ENCODE results near the gene TMEM167B.
"Not testable (repeated sequence)": the region's sequence is repeated elsewhere in the genome, so short reads cannot be mapped to it uniquely, and the experiment has no call there.

TMEM167B gene

DNA sequence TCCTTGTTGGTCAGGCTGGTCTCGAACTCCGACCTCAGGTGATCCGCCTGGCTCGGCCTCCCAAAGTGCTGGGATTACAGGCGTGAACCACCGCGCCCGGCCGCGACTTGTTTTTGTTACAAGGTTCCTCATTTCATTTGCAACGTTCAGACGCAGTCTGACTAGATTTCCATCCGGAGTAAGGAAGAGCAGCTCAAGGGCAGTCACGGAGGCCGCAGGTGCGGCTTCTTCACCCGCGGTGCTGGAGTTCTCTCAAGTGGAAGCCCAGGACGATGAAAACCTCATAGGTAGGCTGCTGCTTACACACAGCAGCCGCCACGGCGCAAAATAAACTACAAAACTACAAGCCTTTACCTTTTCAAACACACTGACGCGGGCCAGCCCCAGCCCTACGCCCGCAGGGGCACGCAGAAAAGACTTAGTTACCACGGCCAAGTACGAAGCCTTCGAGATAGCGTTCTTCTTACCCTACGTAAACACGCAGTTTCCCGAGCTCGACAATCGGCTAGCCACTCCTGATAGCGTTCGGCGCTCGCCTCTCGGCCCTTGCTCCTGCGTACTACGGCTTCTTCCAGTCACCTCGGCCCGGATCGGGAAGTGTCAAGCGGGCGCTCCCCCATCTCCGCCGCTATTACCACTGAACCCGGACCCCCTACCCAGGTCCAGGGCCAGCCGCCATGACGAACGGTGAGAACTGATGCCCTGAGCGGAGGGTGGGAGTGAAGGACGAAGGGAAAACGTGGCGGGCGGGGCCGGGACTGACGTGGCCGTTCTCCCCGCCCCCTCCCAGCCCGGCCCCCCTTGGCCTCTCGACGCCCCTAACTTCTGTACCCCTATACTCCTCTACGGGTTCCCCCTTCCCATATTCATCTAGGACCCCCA, at the start of gene TMEM167B:
TMEM167B (plus strand) TSS at position 569 of the 882 bp plus-strand sequence; CDS start at position 678, 109 bp downstream.
- FAIRE-seq: no peak
- DNase-seq (ENCODE audit: low spot score): peak; percentile 77

DNA sequence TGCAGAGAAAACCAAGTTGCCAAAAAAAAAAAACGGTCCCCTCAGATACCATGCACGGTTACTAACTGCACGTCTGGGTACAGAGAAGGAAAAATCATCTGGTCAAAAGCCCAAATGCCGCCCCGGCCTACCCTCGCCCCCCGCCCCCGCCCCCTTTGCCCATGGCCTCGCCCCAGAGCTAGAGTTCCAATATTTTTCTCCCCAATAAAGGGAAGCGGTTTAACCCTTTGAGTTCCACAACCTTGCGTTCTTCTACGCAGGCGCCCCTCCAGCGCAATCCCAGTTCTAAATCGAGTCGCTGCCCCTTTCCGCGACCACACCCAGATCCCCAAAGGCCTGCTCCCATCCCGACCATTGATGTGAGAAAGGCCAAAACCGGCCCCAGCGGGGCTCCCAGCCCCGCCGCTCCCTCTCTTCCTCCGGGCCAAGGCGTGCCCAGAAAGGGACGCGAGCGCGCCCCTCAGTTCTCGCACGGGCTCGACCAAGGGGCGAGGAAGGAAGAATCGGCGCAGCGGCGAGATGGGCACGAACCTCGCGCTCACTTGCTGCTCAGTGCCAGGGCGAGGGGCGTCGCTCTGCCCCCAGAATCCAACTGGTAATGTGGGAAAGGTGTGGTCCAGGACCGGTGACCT, 49.5 kb upstream of the TMEM167B start:
- FAIRE-seq: no peak

DNA sequence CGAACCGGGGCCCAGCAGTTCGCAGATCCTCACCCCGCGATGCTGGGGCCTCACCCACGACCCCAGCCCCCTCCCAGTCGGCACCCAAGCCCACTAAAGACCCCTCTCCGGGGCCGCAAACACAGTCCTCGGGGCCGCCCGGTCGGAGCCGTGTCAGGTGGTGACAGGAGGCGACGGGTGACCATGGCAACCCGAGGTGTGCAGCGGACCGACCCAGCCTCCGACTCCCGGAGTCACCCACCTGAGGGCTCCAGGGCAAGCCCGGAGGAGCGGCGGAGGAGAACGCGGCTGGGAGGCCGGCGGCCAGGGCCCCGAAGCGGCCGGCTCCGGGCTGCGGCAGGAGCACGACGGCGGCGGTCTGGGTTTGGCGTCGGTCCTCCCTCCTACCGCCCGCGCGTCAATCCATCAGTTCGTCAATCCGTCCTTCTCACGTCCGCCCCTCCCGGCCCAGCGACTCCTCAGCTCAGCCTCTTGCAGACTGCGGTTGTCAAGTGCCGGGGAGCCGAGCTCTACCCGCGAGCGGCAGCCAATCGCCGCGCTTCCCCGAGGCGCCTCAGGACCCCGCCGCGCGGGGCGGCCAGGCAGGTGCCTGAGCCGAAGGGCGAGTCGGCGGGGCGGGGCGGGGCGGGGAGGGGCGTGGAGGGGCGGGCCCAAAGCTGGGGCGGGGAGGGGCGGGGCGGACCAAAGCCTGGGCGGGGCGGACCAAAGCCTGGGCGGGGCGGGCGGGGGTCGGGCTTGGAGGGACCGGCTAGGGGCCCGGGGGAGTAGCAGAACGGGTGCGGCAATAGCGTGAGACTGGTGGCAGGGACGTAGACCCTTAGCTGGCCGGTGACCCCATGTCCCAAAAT, 48.7 kb upstream of the TMEM167B start, which contains the start of gene WDR47:
WDR47 (minus strand) TSS at position 482 of the 848 bp plus-strand sequence. CDS start 18,590 bp downstream, outside the sequence.
- FAIRE-seq (no peak), DNase-seq (ENCODE audit: low spot score) (peak; percentile 89)

More for the DNA sequence above, 49.5 kb upstream of the TMEM167B start:
- DNase-seq (ENCODE audit: low spot score): no peak

DNA sequence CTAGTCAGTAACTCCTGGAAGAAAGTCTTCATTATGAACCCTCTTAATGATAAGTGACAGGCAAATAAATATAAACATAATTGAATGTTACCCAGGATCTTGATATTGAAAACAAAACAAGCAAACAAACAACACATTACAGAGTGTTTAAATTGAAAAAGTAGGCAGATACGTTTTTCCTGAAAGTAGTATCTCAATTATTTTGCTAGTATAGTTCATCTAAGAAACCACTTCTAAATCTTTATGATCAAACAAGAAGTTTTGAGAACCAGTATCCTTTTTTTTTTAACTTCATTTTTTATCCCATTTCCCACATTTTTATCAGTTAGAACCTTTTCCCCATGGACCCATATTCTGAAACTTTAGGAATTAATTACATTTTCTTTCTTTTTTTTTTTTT, 45.0 kb upstream of the TMEM167B start:
- FAIRE-seq (no peak), DNase-seq (ENCODE audit: low spot score) (no peak)

DNA sequence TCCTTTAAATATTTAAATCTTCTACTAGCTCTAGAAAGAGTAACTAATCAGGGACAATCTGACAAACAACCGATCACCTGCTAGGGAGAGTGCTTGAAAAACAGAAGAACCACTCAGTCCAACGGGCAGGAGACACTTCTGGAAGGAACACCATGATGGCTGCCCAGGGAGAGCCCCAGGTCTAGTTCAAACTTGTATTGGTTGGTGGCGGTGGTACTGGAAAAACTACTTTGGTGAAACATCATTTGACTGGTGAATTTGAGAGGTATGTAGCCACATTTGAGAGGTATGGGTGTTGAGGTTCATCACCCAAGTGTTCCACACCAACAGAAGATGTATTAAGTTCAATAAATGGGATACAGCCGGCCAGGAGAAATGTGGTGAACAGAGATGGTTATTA, 43.9 kb upstream of the TMEM167B start:
- DNase-seq (ENCODE audit: low spot score) (no peak), FAIRE-seq (no peak)

DNA sequence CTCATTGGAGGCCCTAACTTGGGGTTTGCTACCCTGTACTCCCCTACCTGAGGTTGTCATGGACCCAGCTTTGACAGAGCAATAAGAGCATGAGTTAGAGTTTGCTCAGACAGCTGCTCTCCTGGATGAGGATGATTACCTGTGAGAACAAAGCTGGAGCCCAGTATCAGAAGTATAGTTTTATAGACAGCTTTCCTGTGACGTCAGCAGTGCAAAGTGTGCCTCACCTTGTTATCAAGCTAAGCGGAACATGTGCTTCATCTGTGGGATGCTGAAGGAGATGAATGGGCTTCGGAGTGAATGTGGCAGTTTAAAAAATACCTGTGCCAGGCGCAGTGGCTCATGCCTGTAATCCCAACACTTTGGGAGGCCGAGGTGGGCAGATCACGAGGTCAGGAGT, 43.2 kb upstream of the TMEM167B start:
- DNase-seq (ENCODE audit: low spot score): no peak
- no peak for FAIRE-seq

DNA sequence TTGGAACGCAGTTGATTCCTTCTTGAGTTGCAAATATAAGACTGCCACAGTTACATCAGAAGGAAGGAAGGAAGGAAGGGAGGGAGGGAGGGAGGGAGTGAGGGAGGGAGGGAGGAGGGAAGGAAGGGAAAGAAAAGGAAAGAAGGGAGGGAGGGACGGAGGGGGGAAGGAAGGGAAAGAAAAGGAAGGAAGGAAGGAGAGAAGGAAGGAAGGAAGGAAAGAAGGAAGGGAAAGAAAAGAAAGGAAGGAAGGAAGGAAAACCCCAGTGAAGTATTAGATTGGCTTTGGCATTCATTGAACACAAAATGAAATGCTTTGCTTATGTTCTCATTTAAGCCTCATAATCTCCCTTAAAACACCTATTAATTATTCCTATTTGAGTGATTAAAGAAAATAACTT, 42.2 kb upstream of the TMEM167B start:
- DNase-seq (ENCODE audit: low spot score) (no peak), FAIRE-seq (no peak)

DNA sequence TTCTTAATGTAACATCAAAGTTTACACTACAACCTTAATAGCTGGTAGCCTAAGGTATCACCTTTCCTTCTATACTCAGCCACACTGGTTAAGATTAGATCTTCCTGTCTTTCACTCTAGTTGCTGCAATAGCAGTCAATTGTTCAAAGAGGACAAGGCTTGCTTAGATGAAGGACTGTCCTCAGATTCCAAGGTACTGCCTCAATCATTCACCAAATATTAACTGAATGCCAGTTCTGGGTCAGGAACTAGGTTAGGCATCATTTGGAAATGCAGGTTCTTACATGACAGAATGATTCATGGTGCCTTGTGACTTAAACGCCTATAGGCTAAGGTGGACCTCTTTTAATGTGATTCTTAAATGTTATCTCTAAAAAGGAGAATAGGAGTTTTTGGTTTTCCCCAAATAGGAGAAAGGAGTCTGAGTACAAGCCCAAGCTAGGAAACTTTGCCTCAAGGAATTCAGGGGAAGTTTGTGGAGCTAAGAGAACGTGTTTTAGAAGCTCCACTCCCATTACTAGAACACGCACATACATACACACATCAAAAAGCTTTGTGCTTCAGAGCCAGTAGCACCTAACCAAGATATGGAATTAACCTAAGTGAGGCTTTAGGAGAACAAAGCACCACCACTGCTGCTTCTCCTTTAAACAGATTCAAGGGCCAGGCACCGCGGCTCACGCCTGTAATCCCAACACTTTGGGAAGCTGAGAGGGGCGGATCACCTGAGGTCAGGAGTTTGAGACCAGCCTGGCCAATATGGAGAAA, 40.2 kb upstream of the TMEM167B start:
- DNase-seq (ENCODE audit: low spot score) (no peak), FAIRE-seq (no peak)

DNA sequence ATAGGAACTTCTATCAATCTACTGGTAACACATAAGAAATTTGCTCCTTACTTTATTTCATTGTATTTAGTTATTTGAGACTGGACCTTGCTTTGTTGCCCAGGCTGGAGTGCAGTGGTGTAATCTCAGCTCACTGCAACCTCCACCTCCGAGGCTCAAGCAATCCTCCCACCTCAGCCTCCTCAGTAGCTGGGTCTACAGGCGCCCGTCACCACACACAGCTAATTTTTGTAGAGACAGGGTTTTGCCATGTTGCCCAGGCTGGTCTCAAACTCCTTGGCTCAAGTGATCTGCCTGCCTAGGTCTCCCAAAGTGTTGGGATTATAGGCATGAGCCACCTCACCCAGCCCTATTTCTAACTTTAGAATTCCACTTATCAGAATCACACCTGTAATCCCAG, 38.4 kb upstream of the TMEM167B start:
- not testable (repeated sequence) for DNase-seq (ENCODE audit: low spot score); FAIRE-seq

DNA sequence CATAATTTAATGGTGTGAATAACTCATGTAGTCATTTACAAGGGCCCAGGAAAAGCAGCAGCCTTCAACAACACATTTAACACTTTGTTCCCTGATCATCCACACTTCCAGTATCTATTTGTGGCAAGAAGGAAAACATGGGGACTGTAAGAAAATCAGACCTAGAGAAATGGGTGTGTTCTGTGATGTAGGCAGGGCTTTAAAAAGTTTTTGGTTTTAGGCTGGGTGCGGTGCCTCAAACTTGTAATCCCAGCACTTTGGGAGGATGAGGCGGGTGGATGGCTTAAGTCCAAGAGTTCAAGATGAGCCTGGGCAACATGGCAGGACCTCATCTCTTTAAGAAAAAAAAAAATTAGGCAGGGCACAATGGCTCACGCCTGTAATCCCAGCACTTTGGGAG, 34.5 kb upstream of the TMEM167B start:
- DNase-seq (ENCODE audit: low spot score) (no peak), FAIRE-seq (no peak)

DNA sequence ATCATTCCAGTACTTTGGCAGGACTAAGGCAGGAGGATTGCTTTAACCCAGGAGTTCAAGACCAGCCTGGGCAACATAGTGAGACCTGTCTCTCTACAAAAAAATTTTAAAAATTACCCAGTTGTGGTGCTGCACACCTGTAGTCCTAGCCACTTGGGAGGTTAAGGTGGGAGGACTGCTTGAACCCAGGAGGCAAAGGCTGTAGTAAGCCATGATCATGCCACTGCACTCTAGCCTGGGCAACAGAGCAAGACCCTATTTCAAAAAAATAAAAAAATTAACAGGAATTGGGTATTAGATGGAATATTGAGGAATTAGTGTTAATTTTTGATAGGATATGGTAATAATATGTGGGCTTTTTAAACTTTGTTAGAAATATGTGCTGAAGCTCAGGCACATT, 31.5 kb upstream of the TMEM167B start:
- FAIRE-seq: no peak

DNA sequence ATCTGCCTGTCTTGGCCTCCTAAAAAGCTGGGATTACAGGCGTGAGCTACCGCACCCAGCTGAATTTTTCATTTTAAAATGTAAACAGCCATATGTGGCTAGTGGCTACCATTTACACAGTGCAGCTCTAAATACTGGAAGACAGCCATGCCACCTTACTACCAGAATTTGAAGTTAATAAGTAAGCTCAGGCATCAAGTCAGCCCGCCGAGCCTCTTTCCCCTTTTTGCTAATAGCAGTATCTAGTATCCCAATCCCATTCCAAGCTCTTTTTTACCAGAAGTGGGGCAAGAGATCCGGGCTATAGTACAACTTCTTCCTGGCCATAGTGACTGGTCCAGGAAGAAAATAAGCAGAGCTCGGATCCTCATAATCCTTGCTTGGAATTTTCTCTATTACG, 29.9 kb upstream of the TMEM167B start:
- no peak for FAIRE-seq

More for the DNA sequence above, 31.5 kb upstream of the TMEM167B start:
- DNase-seq (ENCODE audit: low spot score): no peak

DNA sequence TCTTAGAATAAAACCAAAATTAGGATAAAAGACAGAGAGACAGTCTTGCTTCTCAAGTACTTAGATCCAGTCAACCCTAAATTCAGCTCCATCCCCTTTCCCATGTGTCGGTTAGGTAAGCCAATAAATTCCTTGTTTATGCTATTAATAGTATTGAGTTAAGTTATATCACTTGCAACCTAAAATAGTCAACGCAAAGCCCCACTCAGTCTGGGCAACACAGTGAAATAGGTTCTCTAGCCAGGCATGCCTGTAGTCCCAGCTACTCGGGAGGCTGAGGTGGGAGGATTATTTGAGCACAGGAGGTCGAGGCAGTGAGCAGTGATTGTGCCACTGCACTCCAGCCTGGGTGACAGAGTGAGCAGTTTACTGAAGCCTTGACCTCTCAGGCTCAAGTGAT, 29.4 kb upstream of the TMEM167B start:
- FAIRE-seq: no peak
- no peak for DNase-seq (ENCODE audit: low spot score)

More for the DNA sequence above, 29.9 kb upstream of the TMEM167B start:
- no peak for DNase-seq (ENCODE audit: low spot score)

DNA sequence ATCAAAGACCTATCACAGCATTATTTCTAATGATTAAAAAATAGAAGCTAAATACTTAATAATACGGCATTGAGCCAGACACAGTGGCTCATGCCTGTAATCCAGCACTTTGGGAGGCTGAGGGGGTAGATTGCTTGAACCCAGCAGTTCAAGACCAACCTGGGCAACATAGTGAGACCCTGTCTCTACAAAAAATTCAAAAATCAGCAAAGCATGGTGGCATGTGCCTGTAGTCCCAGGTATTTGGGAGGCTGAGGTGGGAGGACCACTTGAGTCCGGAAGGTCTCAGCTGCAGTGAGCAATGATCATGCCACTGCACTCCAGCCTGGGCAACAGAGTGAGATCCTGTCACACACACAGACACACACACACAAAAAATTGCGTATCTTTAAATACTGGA, 25.4 kb upstream of the TMEM167B start:
- DNase-seq (ENCODE audit: low spot score) (no peak), FAIRE-seq (no peak)

DNA sequence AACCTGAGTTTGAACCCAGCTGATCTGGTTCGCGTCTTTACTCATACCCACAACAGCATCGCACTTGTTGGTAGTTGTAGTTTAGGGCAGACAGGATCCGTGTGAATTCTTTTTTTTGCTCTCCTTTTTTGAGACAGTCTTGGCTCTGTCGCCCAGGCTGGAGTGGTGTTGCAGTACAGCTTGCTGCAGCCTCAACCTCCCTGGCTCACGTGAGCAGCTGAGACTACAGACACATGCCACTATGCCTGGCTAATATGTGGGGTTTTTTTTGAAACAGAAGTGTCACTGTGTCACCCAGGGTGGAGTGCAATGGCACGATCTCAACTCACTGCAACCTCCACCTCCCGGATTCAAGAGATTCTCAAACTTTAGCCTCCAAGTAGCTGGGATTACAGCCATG, 22.7 kb upstream of the TMEM167B start:
- FAIRE-seq (no peak), DNase-seq (ENCODE audit: low spot score) (no peak)

DNA sequence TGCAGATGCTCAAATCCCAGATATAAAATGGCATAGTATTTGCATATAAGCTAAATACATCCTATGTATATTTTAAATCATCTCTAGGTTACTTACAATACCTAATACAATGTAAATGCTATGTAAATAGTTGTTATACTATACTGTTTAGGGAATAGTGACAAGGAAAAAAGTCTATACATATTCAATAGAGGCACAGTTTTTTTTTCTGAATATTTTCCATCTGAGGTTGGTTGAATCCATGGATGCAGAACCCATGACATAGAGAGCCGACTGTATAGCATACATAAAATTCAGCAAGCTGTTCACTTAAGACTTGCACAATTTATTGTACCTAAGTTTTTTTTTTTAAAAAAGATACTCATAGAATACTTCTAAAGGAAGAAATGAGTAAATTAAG, 21.3 kb upstream of the TMEM167B start:
- FAIRE-seq: no peak
- DNase-seq (ENCODE audit: low spot score): no peak

DNA sequence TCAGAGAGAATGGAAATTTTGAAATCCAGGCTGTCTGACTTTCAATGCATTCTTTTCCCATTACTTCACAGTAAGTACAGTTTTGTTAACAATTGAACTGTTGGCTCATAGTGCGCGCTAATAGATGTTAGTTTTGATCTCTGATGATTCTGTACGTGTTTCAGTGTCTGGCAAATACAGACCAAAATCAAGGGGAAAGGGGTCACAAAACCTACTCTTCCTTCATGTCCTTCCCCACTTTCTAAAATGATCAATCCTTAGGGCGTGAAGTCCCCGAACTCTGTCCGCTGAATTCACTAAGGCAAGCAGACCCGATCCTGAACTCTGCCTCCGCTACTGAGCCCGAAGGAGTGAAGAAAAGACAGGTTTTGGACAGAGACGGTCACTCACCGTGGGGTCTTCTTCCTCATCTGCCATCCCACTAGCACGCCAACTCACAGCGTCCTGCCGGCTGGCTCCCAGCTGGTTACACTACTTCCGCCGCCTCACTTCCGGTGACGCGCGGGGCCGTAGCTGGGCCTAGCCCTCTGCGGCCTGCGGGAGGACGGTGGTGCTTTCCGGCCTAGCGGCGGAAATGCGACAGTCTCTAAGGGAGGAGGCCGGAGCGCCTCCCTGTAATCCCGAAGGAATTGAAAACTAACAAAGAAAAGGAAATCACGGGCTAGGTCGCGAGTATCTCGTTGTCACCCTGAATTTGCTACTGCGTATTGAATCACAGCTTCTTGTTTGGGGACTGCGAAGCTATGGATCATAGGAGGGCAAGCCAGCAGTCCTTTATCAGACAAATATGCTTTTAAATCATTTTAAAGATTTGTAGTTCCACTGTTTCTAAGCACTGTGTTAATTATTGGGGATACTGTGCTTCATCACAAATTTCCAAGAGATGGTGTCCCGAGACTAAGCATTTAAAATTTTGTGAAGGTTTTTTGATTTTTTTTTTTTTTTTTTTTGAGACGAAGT, 14.8 kb upstream of the TMEM167B start, which contains the start of gene TAF13:
TAF13 (minus strand) TSS at position 473 of the 960 bp plus-strand sequence; CDS start at position 417, 56 bp downstream.
- DNase-seq (ENCODE audit: low spot score) (peak; percentile 87), FAIRE-seq (peak; percentile 83)

DNA sequence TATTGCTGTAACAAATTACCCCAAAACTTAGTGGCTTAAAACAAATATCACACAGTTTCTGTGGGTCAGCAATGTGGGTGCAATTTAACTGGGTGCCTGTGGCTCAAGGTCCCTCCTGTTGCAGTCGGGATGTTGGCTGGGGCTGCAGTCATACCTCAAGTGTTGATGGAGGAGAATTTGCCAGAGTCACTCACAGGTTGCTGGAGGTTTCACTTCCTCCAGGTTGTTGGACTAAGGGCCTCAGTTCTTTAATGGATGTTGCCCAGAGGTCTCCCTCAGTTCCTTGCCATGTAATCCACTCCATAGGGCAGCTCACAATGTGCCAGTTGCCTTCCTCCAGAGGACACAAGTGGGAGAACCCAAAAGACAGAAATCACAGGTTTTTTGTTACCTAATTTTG, 12.2 kb upstream of the TMEM167B start:
- no peak for FAIRE-seq
- no peak for DNase-seq (ENCODE audit: low spot score)

DNA sequence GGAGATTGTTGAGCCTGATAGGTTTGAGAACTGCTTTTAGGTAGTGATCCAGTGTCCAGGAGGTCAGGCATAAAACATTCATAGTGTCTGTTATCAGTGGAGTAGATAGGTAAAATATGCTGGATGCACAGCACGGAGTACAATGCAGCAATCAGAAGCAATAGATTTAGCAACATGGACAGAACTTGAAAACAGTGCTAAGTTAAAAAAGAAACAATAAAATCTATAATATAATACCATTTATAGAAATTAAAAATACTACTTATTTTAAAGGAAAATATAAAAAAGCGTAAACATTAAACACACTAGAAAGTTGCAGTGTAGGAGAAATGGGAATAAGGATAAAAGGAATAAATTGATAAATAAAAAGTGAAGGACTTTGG, 11.3 kb upstream of the TMEM167B start:
- DNase-seq (ENCODE audit: low spot score): no peak
- no peak for FAIRE-seq
